Measurements from ENCODE around the gene GRIN3B.

The GRIN3B gene

GRCh38 chr19:1006711-1007398 is 6.6 kb downstream of the GRIN3B start:
- no peak for DNase-seq (ENCODE audit: extremely low read depth in 1 of 2, low read depth in 1 of 2)

GRCh38 chr19:1007399-1008251 is 7.4 kb downstream of the GRIN3B start:
- DNase-seq (ENCODE audit: extremely low read depth in 1 of 2, low read depth in 1 of 2) = no peak

- no peak for DNase-seq (ENCODE audit: extremely low read depth in 1 of 2, low read depth in 1 of 2)
Measured at GRCh38 chr19:1008268-1009040, 8.2 kb downstream of the GRIN3B start.

- no peak for DNase-seq (ENCODE audit: extremely low read depth in 1 of 2, low read depth in 1 of 2)
Measured at GRCh38 chr19:1009041-1009980, 9.1 kb downstream of the GRIN3B start.

DNA sequence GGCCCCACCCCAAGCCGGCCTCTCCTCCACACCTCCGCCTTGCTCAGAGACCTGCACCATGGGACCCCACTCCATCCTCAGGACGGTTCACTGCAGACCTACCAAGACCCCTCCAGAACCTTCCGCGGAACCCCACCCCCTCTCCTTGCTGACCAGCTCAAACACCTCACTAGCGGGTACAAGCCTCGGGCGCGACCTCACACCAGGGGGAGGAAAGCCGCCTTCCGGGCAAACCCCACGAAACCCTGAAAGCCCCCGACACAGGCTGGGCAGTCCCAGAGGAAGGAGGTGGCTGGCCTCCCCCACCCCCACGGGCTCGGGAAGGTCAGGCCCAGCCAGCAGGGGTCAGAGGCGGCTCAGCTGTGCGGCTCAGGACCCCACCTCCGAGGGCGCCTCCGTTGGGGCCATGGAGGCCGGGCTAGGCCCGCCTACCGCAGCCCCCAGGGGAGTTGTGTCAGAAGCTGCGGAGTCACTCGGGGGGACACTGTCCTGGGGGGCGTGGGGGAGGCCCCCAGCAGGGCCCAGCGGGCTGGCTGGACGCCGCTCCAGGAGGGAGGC is 9.8 kb downstream of the GRIN3B start:
- no peak for DNase-seq (ENCODE audit: extremely low read depth in 1 of 2, low read depth in 1 of 2)

DNA sequence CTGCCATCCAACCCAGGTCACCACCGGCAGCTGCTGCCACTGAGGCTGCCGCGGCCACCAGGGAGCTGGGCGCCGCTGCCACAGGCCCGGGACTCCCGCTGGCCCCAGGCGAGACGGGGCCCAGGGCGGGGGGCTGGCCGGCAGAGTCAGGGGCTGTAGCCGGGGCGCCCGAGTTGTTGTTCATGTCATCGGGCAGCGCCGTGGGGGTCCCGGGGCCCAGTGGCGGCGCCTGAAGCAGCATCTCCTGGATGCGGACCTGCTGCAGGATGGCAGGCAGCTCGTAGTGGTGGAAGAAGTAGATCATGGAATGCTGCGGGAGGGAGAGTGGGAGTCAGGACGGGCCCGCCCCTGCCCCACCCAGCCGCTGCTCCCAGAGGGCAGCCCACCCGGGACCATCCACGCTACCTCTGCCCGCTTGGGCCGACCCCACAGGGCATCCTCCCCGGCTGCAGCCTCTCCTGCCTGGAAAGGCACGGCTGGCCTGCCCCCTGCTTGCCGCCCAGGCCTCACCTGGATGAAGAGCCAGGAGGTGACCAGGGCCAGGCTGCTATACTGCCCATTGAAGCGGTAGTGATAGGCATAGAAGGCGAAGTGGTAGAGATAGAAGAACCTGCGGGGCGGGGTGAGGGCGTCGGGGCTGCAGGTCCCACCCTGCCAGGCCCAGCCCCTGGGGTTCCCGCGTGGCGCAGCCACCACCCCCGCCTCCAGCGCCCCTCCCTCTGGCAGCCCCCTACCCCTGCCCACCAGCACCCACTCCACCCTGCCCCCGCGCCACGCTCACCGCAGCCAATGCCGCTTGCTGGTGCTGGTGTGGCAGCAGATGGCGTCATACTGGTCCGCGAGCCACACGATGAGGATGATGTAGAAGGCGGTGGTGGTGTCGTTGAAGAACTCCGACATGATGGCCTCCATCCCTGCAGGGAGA is 10.6 kb downstream of the GRIN3B start:
- DNase-seq (ENCODE audit: extremely low read depth in 1 of 2, low read depth in 1 of 2) = no peak

DNA sequence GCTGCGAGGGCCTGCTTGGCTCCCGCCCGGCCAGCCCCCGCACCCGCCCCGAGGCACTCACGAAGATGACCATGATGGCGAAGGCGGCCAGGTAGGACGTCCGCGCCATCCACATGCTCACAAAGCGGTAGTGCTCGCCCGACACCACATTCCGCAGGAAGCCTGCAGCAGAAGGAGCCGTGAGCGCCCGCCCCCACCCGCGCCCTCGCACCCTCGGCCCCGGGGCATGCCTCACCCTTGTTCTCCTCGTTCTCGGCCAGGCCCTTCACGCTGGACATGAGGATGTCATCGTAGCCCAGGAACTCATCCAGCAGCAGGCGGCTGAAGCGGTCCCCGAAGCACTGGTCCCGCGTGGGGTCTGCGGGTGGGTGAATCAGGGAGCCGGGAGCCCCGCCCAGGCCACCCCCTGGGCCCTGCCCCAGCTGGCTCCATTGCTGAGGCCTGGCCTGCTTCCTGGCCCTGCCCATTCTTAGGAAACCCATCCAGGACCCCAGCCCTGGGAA is 11.7 kb downstream of the GRIN3B start:
- no peak for DNase-seq (ENCODE audit: extremely low read depth in 1 of 2, low read depth in 1 of 2)

GRCh38 chr19:1012334-1012733 is 12.1 kb downstream of the GRIN3B start:
- no peak for DNase-seq (ENCODE audit: extremely low read depth in 1 of 2, low read depth in 1 of 2)

- DNase-seq (ENCODE audit: extremely low read depth in 1 of 2, low read depth in 1 of 2) = no peak
Measured at GRCh38 chr19:1013218-1013617, 13.0 kb downstream of the GRIN3B start.

GRCh38 chr19:1014161-1015060 is 14.2 kb downstream of the GRIN3B start:
- DNase-seq (ENCODE audit: extremely low read depth in 1 of 2, low read depth in 1 of 2) = no peak

DNA sequence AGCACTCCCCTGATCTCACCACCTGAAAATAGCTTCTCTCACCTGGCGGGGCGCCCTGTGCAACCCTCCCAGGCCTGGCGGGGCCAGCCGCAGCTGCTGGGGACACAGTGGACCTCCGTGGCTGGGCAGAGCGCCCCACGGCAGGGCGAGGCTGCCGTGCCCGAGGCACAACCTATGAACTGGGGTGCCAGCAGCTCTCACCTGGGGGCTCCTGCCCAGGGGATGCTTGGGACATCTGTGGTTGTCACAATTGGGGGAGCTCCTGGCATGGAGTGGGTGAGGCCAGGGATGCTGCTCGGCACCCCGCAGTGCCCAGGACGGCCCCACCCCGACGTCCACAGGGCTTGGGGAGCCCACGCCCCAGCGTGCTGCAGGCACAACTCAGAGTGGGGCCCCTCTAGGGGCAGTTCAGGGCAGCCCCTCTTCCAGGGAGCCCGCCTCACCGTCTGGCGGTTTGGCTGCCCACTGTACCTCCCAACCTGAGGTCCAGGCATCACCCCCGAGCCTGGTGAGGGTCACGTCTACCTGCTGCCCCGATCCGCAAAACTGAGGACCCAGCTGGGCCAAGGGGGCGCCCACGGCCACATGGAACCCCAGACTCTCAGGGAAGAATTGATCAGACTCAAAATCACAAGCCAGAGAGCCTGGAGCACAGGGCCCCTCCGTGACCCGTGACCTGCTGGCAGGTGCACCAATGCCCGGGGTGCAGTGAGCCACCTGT is 15.0 kb downstream of the GRIN3B start:
- DNase-seq (ENCODE audit: extremely low read depth in 1 of 2, low read depth in 1 of 2) = no peak

GRCh38 chr19:1015782-1016646 is 15.8 kb downstream of the GRIN3B start:
- no peak for DNase-seq (ENCODE audit: extremely low read depth in 1 of 2, low read depth in 1 of 2)

- DNase-seq (ENCODE audit: extremely low read depth in 1 of 2, low read depth in 1 of 2) = no peak
Measured at GRCh38 chr19:1016647-1017114, 16.5 kb downstream of the GRIN3B start.

DNA sequence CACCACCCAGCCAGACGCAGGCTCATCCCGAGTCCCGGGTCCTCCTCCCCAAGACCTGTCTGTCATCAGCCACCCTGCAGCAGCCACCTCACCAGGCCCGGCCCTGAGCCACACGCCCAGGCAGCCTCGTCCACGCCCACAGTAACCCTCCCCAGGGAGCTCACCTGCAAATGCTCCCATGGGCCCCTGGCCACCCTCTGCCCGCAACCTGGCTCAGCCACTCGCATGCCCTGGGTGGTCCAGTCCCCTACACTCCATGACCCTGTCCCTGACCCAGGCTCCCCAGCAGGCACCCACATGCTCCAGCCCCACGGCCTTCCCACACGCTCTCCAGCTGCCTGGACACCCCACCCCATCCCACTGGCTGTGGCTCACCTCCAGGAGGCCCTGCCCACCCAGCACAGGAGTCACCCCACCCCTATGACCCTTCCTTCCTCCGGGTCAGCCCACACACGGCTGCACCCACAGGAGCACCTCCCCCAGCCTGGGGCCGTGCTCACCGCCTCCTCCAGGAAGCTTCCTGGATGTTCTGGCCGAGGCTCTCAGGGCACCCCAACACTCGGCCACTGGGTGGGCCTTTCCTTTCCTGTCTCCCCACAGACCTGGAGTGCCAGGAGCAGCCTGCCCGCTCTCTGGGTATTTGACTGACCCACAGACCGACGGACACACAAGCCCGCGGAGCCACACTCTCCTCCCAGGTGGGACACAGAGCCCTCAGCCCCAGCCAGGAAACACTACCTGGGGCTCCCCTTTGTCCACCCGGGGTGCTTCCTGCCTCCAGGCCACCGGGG is 17.1 kb downstream of the GRIN3B start:
- DNase-seq (ENCODE audit: extremely low read depth in 1 of 2, low read depth in 1 of 2) = no peak

DNA sequence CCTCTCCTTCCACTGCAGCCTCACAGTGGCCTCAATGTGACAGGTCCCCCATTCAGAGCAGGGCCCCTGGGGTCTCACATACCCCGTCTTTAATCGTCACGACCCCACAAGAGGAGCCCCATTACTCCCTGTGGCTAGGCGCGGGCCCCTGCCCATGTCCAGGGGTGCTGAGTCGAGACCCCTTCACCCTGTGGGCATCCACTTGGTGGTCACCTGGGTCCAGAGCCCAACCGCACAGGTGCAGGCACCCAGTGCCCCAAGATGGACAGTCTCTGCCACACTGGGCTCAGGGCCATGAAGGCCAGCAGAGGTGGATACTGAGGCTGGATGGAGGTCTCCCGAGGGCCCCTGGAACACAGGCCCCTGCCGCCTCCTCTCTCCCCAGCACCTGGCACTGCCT is 17.7 kb downstream of the GRIN3B start:
- no peak for DNase-seq (ENCODE audit: extremely low read depth in 1 of 2, low read depth in 1 of 2)

Measured in activated CD8-positive, alpha-beta memory T cell treated with anti-CD3 and anti-CD28 coated beads for 1 hour (primary cell).